A673 (cell line): ENCODE measurements around the gene PCNT. TPM values are rescaled to one million over a fixed set of nuclear protein-coding genes. Genes with fewer than 3 reads are reported as not detected.

Experiments
- BruUV-seq: library from RNA; stranded (reverse); fragments of 400-500 nt; replicated peaks from 2 replicates; lab custom pipeline; 2021; lab: Mats Ljungman, UMichigan
- CTCF ChIA-PET: fragments of 300-600 bp; sonication (Branson Sonifier 250); formaldehyde crosslinking; loops from one replicate; lab custom pipeline; 2022; ENCODE audit warnings: antibody characterized with exemption; lab: Charles Lee
- POLR2A ChIA-PET: fragments of 300-600 bp; sonication (Branson Sonifier 250); formaldehyde crosslinking; loops from one replicate; lab custom pipeline; 2022; ENCODE audit warnings: antibody characterized with exemption; ENCODE audit not compliant: low non-redundant PET; lab: Charles Lee
- DNase-seq: peaks from one replicate; pipeline ENCODE4 v3.0.0-alpha.2; 2015; ENCODE audit warnings: low spot score
- H3K27ac ChIP-seq: fragments of 200-600 bp; sonication (generic); 2 replicates; pipeline ENCODE4 v1.5.1; 2016; ENCODE audit warnings: mixed run types, low read depth, mild to moderate bottlenecking, mixed read lengths, antibody characterized with exemption, low read length; ENCODE audit not compliant: poor library complexity, severe bottlenecking
- H3K27me3 ChIP-seq: fragments of 200-600 bp; sonication (generic); replicated peaks from 2 replicates; pipeline ENCODE4 v1.6.1; 2017; ENCODE audit warnings: mixed run types, low read depth, mild to moderate bottlenecking, mixed read lengths, antibody characterized with exemption, low read length; ENCODE audit not compliant: insufficient read depth, poor library complexity
- H3K36me3 ChIP-seq: fragments of 200-600 bp; sonication (generic); 2 replicates; pipeline ENCODE4 v1.6.1; 2016; ENCODE audit warnings: mixed run types, mild to moderate bottlenecking, mixed read lengths, antibody characterized with exemption, low read length; ENCODE audit not compliant: insufficient read depth, poor library complexity, severe bottlenecking
- H3K4me1 ChIP-seq: fragments of 200-600 bp; sonication (generic); 2 replicates; pipeline ENCODE4 v1.6.1; 2017; ENCODE audit warnings: mixed run types, mild to moderate bottlenecking, mixed read lengths, antibody characterized with exemption, low read length; ENCODE audit not compliant: insufficient read depth, poor library complexity, severe bottlenecking
- H3K4me3 ChIP-seq: fragments of 200-600 bp; sonication (generic); 2 replicates; pipeline ENCODE4 v1.5.1; 2016; ENCODE audit warnings: low read depth, mixed run types, mild to moderate bottlenecking, mixed read lengths, low read length; ENCODE audit not compliant: poor library complexity, severe bottlenecking
- H3K9me3 ChIP-seq: fragments of 200-600 bp; sonication (generic); 2 replicates; pipeline ENCODE4 v1.6.1; 2016; ENCODE audit warnings: mixed run types, low read depth, mild to moderate bottlenecking, mixed read lengths, antibody characterized with exemption, low read length; ENCODE audit not compliant: poor library complexity, severe bottlenecking
- EZH2 ChIP-seq: fragments of 200-600 bp; sonication (generic); IDR thresholded peaks from 2 replicates; pipeline ENCODE4 v1.6.1; 2017; ENCODE audit warnings: borderline replicate concordance, low read depth, mild to moderate bottlenecking, mixed read lengths, antibody characterized with exemption, low read length; ENCODE audit not compliant: poor library complexity, severe bottlenecking
- intact Hi-C: fragments of 100-400 bp; cut with micrococcal nuclease; formaldehyde crosslinking; loops from one replicate; pipeline ENCODE4 v1.10.0; 2022; ENCODE audit not compliant: unreplicated experiment
- total RNA-seq: library from RNA; stranded (reverse); gene quantifications from 2 replicates; pipeline ENCODE4 v1.2.3, GENCODE V29; 2021
- TF ChIP-seq, protein P1 (sequence below): fragments of 300-800, 200-600 bp; sonication (generic); conservative IDR thresholded peaks from 2 replicates; pipeline ENCODE4 v1.5.1; 2017; ENCODE audit warnings: low read depth, mild to moderate bottlenecking, antibody characterized with exemption, low read length, moderate library complexity, mixed read lengths

Gene PCNT
- total RNA-seq, 1 experiment from 2014 or later: 66.4 TPM

DNA sequence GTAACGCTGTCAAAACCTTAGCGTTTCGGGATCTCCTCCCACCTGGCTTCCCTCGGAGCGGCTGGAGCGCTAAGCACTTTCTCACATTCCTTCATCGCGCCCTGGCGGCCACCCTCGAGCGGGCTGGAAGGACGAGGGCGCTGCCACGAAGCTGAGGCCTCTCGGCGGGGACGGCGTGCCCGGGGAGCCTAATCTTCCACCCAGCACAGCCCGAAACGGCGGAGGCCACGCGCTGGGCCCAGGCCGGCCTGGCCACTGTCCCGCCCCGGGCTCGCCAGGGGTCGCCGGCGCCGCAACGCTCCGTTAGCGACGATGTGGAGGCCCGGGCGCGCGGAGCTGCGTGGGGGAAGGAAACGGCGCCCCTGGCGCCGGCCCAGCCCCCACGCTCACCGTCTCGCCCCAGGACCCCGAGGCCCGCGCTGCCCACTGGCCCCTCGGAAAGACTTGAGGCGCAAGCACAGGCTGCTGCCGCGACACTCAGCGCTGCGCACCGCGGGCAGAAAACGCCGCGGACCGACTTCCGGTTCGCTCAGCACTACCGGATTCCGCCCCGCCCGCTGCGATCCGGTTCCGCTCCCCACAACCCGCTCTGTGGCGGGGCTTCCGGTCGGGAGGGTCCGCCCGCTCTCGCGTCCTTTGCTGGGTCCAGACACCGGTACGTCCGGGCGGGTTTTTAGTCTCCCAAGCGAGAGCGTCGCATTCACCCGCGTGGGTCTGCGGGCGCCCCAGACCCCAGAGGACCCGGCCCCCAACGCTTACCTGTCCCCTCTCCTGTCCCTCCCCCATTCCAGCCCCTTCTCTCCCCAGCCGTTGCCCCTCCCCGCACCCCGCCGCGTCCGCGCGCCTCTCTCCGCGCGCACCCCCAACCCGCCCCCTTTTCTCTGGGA is 38.0 kb upstream of the PCNT start, which contains the start of gene YBEY:
YBEY (plus strand) TSS at position 582 of the 887 bp plus-strand sequence. CDS start 572 bp downstream, outside the sequence.
- Histone ChIP-seq H3K9me3 (no peaks in the 10 kb centered on the region), H3K36me3 (peaks cover 26% of the 10 kb centered on the region), H3K4me1 (peaks cover 41% of the 10 kb centered on the region), H3K4me3 (peak within 1 kb of the TSS; percentile 97), H3K27me3 (no peaks in the 10 kb centered on the region), H3K27ac (peak within 1 kb of the TSS; percentile 97)
- ChIA-PET CTCF (interaction anchor here (0.5 kb wide), 1 partner anchor 57 kb away, joined by 4 read pairs; no protein-coding TSS in a partner anchor), POLR2A (no interaction called here)
- TF ChIP-seq, protein P1, sequence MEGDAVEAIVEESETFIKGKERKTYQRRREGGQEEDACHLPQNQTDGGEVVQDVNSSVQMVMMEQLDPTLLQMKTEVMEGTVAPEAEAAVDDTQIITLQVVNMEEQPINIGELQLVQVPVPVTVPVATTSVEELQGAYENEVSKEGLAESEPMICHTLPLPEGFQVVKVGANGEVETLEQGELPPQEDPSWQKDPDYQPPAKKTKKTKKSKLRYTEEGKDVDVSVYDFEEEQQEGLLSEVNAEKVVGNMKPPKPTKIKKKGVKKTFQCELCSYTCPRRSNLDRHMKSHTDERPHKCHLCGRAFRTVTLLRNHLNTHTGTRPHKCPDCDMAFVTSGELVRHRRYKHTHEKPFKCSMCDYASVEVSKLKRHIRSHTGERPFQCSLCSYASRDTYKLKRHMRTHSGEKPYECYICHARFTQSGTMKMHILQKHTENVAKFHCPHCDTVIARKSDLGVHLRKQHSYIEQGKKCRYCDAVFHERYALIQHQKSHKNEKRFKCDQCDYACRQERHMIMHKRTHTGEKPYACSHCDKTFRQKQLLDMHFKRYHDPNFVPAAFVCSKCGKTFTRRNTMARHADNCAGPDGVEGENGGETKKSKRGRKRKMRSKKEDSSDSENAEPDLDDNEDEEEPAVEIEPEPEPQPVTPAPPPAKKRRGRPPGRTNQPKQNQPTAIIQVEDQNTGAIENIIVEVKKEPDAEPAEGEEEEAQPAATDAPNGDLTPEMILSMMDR: peak; percentile 46; the same call in 1 of the 2 replicates
- no peak for TF ChIP-seq EZH2
- BruUV-seq: no TSS peak
- intact Hi-C loops: no loop called here
- DNase-seq: peak; percentile 96

DNA sequence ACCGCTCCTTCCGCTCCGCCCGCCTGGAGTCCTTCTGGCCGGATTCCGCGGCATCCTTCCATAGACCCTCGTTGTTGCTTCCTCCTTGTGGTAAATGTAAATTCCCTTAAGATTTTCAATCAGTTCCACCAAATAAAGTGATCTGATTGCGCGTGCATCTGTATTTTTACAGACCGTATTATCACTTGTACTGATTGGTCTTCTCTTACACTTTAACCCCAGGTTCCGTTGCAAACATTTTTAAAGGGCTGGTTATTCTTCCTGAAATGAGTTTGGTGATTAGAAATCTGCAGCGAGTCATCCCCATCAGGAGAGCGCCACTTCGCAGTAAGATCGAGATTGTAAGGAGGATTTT is 37.3 kb upstream of the PCNT start:
- ChIA-PET CTCF (no interaction called here), POLR2A (no interaction called here)
- Histone ChIP-seq H3K4me1 (peaks cover 41% of the 10 kb centered on the region), H3K27ac (peak overlapping the region; percentile 97), H3K36me3 (peaks cover 27% of the 10 kb centered on the region), H3K4me3 (peak overlapping the region; percentile 97), H3K9me3 (no peaks in the 10 kb centered on the region), H3K27me3 (no peaks in the 10 kb centered on the region)
- intact Hi-C loops: no loop called here
- no TSS peak for BruUV-seq
- TF ChIP-seq EZH2: no peak
- TF ChIP-seq, protein P1: no peak
- no peak for DNase-seq

DNA sequence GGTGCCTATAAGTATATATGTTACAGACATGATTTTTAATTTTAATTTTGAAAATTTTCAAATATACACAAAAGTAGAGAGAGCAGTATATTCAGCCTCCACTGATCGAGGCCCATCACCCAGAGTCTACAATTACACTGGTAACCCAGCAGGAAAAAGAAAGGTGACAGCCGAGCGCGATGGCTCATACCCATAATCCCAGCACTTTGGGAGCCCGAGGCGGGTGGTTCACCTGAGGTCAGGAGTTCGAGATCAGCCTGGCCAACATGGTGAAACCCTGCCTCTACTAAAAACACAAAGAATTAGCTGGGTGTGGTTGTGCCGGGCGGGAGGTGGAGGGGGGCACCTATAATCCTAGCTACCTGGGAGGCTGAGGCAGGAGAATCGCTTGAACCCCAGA is 36.4 kb upstream of the PCNT start:
- H3K4me3 ChIP-seq: peak overlapping the region; percentile 97
- no TSS peak for BruUV-seq
- intact Hi-C loops: no loop called here
- no peaks in the 10 kb centered on the region for H3K9me3 ChIP-seq
- no peak for DNase-seq
- H3K27ac ChIP-seq: no peak overlapping the region
- ChIA-PET CTCF (no interaction called here), POLR2A (no interaction called here)
- peaks cover 30% of the 10 kb centered on the region for H3K36me3 ChIP-seq
- no peaks in the 10 kb centered on the region for H3K27me3 ChIP-seq
- TF ChIP-seq, protein P1: no peak
- no peak for TF ChIP-seq EZH2
- peaks cover 41% of the 10 kb centered on the region for H3K4me1 ChIP-seq
